Measurements from ENCODE around the gene ELOB.
A peak's percentile ranks its signal among the peaks of the same experiment; 100 is the strongest.
"Not testable (repeated sequence)": the region's sequence is repeated elsewhere in the genome, so short reads cannot be mapped to it uniquely, and the experiment has no call there.

Gene ELOB

DNA sequence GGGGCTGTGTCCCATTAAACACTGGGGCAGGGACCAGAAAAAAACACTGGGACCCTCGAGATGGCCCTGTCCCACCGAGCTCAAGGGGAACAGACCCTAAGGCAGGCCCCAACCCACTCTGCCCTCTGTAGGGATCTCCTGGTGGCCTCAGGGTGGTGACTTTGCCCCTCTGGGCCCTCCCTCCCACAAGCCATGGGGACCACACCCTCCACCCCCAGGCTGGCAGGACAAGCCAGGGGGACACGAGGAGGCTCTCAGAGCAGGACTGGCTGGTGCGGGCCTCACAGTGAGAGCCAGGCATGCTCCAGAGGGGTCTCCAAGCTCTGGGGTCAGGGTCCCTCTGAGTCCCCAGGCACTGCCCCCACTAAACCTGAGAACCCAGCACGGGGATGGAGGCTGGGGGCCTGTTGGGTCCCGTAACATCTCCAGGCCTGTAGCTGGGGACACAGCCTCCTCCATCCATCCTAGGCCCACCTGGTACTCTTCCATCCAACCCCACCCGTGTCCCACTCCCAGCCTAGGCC is 39.1 kb downstream of the ELOB start:
- no peak for DNase-seq (ENCODE audit: low read depth, low spot score)
- H3K4me3 ChIP-seq (ENCODE audit: low read length), result no peak overlapping the region

DNA sequence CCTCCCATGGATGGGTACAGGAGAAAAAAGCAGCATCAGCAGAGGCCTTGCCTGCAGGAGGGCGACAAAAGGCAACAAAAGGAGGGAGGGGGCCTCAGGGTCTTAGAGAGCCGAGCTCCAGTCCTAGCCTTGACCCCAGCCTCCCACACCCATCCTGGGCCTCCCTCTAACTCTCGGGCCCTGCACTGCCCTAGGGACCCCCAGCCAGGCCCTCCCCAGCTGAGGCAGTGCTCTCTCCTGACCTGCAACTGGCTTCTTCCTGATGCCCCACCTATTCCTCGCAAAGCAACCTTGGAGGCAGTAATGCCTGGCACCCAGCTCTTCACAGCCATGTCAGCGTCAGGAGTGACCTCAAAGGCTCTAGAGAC is 39.9 kb downstream of the ELOB start:
- H3K4me3 ChIP-seq (ENCODE audit: low read length), result no peak overlapping the region
- no peak for DNase-seq (ENCODE audit: low read depth, low spot score)

DNA sequence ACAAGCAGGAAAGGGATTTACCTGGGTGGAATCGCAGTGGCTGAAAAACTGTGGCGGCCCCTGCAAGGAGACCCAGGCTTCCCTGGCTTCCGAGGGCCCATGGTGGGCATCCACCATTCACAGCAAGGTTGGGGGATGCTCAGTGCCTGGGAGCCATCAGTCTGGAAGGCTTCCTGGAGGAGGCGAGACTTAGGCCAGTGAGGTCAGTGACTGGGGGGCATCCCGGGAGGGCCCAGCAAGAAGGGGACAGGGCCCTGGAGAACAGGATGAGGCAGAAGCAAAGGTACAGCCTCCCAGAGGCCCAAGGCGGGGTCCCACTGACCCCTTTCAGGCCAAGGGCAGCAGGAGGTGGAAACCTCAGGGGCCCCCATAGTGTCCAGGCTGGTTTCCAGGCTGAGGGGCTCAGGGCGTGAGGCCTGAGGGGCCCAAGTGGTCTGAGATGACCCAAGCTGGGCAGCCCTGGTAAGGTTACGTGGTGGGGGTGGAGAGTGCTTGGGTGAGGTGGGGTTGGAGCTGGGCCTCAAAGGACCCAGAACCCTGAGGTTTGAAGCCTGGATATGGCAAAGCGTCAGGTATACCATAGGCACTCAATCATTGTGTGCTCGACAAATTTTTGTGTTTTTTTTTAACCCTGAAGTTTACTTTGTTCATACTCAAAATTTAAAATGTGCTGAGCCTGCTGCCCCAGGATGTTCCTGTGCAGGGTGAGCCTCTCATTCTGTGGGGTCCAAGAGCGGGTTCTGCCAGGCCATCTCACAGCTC is 40.4 kb downstream of the ELOB start:
- no peak overlapping the region for H3K4me3 ChIP-seq (ENCODE audit: low read length)
- DNase-seq (ENCODE audit: low read depth, low spot score), result no peak

DNA sequence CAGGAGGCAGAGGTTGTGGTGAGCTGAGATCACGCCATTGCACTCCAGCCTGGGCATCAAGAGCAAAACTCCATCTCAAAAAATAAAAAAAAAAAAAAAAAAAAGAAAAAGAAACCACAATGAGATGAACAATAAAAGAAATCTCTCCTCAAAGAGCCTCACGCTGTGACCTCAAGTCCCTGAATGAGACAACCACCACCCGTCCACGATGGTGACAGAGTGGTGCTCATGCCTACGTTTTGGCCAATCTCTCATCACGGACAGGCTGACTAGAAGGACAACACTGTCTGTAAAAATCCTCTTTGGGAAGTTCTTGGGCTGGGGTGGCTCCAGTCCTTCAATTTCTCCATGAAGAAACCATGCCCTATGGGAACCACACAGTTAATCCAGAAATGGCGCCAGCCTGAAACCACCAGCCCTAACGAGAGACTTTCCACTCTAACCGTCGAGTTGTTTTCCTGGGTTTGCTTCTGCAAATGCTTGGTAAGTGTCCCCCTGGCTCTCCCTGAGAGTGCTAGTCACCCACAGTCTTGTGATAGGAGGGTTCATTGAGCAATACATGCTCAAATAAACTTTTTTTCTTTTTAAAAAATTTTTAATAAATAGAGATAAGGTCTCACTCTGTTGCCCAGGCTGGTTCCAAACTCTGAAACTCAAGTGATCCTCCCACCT is 42.1 kb downstream of the ELOB start:
- no peak for DNase-seq (ENCODE audit: low read depth, low spot score)
- no peak overlapping the region for H3K4me3 ChIP-seq (ENCODE audit: low read length)

DNA sequence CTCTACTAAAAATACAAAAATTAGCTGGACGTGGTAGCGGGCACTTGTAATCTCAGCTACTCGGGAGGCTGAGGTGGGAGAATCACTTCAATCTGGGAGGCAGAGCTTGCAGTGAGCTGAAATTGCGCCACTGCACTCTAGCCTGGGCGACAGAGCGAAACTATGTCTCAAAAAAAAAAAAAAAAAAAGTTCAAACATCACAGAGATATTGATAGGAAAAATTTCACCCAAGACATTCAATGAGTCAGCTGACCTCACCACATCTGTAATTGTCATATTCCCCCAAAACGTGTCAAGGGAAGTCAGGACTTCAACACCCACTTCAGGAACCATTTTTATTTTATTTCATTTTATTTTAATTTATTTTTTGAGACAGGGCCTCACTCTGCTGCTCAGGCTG is 49.0 kb downstream of the ELOB start:
- no peak overlapping the region for H3K4me3 ChIP-seq (ENCODE audit: low read length)
- DNase-seq (ENCODE audit: low read depth, low spot score), result no peak

DNA sequence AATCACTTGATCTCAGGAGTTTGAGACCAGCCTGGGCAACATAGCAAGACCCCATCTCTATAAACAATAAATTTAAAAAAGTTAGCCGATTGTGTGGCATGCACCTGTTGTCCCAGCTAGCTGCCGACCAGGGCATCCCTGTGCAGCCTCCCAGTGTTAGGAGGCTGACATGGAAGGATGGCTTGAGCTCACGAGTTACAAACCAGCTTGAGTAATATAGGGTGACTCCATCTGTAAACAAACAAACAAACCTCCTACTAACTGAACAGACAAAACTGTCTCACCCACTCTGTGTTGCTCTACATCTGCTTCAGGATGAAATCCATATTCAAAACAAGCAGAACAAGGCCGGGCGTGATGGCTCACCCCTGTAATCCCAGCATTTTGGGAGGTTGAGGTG is 50.2 kb downstream of the ELOB start:
- no peak for DNase-seq (ENCODE audit: low read depth, low spot score)
- no peak overlapping the region for H3K4me3 ChIP-seq (ENCODE audit: low read length)

DNA sequence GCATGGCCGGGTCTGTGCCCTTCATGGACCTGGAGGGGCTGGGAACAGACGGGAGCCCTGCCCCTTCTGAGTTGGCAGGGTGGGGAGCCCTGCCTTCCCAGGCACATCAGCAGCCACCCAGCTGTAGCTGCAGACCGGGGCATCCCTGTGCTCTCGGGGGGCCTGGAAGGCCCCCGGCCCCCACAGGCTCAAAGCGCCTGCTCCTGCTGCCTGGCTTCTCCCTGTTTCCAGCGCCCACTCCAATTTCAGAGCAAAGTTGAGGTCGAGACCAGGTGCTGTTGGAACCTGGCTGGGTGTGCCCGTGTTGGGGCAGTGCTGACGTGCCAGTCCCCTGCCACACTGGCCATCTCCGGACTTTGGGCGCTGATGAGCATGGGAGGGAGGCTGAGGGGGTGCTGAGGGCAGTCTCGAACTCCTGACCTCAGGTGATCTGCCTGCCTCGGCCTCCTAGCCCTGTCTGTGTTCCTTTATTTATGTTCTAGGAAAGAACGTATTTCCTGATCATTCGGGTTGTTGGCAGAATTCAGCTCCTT is 52.2 kb downstream of the ELOB start:
- DNase-seq (ENCODE audit: low read depth, low spot score), result no peak

DNA sequence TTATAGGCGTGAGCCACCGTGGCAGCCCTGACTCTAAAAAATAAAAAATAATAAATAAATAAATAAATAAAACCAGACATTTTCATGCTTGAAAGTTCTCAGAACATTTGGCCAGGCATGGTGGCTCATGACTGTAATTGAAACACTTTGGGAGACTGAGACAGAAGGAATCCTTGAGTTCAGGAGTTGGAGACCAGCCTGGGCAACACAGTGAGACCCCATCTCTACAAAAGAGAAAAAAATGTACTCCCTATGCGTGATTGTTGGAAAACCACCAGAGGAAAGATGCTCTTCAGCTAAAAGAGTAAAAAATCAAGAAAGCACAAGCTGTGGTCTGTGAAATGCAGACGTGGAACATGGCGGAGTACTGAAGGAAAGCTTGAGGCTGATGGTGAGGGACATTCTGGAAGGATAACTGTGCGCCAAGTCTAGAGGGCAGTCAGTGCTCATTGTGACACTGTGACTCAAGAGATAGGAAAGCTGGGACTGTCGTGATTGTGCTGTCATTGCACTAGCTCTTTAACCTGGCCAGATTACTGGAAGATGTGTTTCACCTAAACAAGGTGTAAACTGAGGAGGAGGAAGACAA is 52.9 kb downstream of the ELOB start:
- no peak for DNase-seq (ENCODE audit: low read depth, low spot score)
- no peak overlapping the region for H3K4me3 ChIP-seq (ENCODE audit: low read length)

More for the DNA sequence above, 52.2 kb downstream of the ELOB start:
- H3K4me3 ChIP-seq (ENCODE audit: low read length), result no peak overlapping the region

DNA sequence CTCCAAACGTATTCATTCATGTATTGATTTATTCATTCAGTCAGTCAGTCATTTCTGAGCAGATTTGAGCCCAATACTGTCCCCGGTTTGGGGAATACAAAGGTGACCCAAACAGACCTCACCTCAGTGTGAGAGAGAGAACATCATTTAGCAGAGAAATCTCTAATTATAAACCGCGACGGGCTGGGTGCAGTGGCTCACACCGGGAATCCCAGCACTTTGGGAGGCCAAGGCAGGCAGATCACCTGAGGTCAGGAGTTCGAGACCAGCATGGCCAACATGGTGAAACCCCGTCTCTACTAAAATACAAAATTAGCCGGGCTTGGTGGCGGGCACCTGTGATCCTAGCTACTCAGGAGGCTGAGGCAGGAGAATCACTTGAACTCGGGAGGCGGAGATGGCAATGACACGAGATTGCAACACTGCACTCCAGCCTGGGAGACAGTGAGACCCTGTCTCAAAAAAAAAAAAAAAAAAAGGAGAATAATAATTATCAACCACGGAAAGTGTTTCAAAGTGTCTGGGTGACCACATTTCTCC is 55.4 kb downstream of the ELOB start:
- peak overlapping the region; percentile 59 for H3K4me3 ChIP-seq (ENCODE audit: low read length)
- DNase-seq (ENCODE audit: low read depth, low spot score), result not testable (repeated sequence)

Measured in Jurkat, Clone E6-1 (cell line).